ENCODE data around the gene WWP2.
A peak's percentile ranks its signal among the peaks of the same experiment; 100 is the strongest.
"Not testable (repeated sequence)": the region's sequence is repeated elsewhere in the genome, so short reads cannot be mapped to it uniquely, and the experiment has no call there.

The WWP2 gene

DNA sequence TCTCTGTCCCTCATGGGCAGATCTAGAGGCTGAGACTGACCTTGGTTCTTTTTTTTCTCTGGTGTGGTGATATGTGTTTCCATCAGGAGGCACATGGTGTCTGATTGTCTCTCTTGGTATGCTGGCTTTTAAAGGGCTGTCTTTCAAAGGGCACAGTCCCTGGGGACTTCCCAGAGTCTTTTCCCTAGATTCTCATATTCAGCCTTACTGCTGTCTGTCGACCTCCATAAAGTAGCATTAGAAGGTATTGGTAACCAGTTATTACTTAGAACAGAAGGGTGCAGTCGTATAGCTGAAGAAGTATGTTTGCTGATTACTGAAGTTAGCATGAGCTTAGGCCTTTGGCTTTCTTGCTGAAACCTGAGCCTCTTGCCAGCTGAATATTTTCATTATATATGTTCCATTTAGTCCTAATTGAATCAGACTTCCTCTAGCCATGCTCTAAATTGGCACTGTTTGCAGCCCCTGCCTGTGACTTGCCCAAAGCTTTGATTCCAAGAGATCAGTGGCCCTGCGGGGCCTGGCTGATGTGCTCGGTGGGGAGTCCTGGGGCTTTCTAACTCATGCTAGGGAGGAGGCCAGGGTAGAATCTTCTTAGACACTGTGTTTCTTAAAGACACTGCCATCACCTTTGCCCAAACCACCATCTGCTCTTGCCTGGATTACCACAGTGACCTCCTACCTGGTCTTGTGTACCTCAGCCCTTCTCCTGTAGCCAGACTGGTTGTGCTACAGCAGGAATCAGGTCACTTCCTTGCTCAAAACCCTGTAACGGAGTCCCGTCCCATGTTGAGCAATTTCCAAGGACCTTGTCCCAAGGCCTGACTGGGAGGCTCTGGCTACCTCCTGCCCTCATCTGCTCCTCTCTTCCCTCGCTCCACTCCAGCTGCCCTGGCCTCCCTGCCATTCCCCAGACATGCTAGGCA is 71.5 kb downstream of the WWP2 start:
- DNase-seq, result no peak

DNA sequence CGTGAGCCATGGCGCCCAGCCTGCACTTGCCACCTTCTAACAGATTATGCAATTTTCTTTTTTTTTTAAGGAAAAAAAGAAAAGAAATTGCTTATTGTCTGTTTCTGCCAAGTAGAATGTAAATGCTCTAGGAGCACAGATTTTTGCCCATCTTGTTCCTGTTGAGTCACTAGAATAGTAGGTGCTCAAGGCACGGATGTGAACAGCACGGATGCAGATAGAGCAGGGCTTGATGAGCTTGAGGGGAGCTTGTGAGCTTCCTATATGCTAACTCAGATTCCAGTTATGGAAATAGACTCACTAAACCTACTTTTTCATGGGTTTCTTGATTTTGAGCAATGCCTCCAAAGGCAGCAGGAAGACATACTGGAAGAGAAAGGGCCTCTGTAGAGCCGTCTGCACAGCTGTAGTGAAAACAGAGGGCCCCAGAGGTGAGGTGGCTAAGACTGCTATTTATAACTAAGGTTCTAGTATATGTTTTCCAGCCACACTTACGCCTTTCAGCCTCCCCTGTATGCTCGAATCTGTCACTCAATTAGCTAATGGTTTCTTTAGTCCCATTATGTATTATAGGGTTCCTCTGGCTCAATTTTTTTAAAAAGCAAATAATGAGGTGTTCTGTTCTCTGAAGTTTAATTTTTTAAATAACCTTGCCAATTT is 72.8 kb downstream of the WWP2 start:
- DNase-seq, result no peak

DNA sequence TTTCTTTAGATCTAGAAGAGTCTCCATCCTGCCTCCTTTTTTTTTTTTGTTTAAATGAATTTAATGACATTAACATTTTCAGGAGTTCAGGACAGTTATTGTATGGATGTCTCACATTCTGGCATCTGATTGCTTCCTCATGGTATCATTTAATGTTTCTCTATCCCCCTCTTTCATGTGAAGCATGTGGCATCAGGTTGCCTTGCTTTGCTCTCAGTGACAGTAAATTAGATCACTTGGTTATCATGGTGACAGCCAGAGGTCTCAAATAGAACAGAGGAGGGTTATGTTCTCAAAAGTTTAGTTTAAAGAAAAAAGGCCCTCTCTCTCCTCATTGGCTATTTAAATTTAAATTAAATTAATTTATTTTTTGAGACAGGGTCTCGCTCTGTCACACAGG is 74.1 kb downstream of the WWP2 start:
- no peak for DNase-seq

DNA sequence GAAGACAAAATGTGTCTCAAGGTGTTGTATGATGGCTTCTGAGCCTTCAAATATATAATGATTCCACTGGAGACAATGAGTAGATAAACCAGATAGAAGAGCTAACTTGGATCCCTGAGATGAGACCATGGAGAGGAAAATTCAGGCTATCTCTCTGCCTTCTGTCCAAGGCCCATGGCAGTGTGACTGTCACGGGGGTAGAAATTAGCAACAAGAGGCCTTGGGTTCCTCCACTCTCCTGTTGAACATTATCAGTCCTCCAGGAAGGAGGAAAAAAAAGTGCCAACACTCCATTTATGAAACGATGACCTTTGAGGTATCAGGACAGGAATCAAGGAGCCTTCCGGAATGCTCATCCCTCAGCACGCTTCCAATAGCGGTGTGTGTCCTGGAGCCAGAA is 75.2 kb downstream of the WWP2 start:
- no peak for DNase-seq

DNA sequence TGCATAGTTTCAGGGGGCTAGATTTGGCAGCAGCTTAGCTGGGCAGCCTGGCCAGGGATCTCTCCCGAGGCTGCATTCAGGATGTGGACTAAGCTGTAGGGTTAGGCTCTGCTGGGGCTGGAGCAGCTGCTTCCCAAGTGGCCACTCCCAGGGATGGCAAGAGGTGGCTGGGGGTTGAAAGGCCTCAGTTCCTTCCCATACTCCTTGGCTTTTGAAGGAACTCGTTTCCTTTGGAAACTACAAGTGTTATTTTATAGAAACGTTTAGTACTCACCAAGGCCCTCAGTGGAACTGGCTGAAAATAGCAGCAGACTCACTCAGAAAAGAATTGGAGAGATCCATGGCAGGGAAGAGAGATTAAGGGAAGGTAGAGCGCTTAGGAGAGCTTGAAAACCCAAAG is 76.4 kb downstream of the WWP2 start:
- DNase-seq, result no peak

DNA sequence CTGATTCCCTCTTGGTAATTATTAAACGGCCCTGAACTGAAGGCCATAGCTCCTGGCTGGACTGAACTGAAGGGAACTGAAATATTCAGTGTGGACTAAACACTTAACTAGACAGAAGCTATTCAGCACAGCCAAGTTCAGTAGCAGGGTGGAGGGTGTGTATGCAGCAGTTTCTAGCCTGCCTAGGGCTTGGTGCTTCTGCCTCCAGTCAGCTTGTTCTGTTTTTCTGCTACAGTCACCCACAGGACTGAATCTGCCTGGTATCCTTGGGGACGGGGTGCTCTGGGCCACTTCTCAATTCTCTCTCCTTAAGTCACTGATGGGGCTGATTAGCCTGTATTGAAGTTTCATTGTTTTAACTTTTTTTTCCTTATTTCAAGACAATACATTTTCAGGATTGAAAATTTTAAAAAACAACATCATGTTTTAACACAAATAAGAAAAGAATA is 77.1 kb downstream of the WWP2 start:
- DNase-seq, result no peak

DNA sequence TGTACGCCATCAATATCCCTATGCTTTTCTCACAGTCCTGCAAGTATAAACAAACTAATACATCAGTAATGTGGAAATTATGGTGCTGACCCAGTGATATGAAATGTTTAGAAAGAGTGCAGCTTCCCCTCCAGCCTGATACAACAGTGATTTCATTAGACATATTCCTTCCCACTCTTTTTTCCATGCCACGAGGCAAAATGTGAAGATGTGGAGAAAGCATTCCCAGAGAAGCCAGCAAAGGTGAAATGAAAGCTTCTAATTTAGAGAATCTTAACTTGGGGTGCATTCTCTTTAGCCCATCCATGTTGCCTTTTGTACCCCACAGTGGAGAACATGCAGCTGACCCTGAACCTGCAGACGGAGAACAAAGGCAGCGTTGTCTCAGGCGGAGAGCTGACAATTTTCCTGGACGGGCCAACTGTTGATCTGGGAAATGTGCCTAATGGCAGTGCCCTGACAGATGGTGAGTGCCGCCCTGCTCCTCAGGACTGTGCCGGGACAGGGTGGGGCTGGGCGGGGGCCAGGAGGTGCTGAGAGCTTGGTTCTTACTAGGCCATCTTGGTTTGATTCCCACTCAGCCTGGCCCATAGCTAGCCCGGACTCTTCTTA is 77.8 kb downstream of the WWP2 start:
- no peak for DNase-seq

DNA sequence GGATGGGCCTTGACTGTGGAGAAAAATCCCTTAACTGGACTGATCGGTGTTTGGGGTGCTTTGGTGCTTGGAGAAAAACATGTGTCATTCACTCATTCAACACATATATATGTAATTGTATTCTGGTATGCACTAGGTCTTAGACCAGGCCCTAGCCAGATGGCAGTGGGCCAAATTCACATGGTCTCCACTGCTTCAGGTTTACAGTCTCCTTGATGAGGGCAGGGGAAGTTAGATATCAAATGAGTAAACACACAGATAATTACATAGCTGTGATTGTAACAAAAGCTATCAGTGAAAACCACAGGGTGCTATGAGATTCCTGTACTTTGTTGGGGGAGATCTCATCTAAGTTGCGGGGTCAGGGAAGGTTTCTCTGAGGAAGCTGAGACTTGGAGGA is 78.8 kb downstream of the WWP2 start:
- no peak for DNase-seq

DNA sequence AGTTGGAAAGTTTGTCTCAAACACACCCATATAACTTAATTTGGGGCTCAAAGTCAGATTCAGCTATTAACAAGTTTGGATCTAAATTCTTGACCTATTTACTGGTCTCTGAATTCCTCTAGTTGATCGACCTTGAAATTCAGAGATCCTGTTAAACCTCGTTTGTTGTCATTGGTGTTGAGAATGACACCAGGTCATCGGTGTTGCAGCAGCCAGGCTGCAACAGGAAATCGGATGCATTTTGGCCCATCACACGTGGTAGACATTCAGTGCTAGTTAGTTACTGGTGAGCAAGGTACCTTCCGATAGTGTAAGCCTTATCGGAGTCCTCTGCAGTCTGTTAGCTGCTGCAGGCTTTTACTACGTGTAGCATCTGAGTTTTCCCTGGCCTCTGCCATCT is 82.3 kb downstream of the WWP2 start:
- DNase-seq, result no peak

DNA sequence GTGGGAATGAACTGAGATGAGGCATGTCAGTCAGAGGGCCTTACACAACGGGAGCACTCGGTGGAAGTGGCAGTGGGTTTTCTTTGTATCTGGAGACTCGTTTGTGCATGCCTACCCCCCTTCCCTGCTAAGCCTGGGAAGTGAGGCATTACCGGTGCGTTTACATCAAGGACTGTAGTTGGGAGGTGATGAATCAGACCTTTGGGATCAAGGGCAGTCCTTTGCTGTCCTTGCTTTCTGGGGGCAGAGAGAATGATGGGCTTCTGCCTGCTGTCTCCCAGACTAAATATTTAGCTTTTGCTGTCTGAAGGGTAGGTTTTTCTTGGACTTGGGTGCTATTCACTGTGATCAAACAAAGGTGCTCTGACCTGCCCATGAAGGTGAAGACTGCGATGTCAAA is 83.0 kb downstream of the WWP2 start:
- DNase-seq, result no peak

DNA sequence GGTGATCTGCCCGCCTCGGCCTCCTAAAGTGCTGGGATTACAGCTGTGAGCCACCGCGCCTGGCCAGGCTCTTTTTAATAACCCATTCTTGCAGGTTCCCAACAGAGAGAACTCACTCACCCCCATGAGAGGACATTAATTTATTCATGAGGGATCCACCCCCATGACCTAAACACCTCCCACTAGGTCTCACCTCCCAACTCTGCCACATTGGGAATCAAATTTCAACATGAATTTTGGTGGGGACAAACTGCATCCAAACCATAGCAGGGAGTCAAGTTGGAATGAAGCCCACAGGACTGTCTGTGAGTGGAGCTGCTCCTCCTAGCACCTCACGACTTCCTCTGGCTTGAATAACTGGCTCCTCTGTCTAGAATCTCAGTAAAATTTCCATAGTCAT is 85.5 kb downstream of the WWP2 start:
- no peak for DNase-seq

DNA sequence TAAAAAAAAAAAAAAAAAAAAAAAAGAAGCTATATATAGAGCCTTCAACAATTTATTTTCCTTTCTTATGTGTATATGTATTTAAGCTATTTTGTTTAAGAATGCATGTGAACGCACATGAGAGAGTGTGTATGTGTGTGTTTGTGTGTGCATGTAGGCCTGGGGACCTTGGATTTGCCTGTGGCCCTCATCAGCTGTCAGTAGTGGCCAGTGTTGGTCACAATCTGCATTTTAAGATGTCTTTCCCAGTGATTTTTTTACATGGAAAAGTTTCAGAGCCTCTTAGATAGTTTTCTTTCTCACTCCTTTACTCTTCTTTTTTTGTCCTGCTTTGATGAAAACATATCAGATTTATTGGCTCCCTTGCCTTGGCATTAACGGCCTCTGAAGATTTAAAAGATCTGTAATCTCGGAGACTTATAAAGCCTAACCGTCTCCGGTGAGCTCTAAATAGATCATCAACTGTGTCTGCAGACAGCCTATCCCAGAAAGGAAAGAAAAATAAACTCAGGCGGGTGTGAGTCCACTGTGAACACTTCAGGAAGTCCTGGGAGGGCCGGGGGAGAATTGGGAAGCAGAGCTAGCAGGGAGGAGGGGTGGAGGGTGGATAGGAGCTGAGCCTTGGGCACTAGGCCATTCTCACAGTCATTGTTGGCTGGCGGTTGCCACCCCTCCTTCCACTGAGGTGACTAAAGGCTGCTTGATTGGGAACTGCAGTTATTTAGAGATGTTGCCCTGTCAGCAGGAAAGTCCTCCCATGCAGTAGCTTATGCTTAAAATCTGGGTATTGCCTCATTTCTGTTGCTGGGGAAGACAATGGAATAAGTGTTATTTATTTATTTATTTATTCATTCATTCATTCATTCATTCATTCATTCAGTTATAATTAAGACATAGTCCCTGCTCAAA is 86.8 kb downstream of the WWP2 start:
- DNase-seq, result no peak

DNA sequence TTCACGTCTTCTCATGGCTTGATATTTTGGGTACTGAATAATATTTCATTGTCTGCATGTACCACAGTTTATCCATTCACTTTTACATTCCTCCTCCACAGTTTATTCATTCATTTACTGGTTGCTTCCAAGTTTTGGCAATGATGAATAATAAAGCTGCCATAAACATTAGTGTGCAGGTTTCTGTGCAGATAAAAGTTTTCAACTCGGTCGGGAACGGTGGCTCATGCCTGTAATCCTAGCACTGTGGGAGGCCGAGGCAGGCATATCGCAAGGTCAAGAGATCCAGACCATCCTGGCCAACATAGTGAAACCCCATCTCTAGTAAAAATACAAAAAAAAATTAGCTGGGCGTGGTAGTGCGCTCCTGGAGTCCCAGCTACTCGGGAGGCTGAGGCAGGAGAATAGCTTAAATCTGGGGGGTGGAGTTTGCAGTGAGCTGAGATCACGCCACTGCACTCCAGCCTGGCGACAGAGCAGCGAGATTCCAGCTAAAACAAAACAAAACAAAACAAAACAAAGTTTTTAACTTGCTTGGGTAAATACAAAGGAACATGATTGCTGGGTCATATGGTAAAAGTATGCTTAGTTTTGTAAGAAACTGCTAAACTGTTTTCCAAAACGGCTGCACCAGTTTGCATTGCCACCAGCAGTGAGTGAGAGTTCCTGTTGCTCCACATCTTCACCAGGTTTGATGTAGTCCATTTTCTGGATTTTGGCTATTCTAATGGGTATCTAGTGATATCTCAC is 89.5 kb downstream of the WWP2 start:
- DNase-seq, result no peak

DNA sequence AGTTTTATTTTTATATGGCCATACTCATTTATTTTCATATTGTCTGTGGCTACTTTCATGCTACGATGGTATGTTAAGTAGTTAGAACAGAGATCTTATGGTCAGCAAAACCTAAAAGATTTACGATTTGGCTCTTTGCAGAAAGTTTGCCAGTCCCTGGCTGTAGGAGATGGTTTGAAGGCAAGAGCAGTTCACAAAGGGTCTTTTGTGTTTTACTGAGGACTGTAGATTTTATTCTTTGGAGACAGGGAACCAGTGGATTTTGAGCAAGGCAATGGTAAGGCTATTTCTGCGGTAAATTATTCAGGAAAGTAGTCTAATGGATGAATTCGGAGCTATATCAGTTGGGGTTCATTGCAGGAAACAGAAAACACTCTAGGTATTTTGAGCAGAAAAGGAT is 90.7 kb downstream of the WWP2 start:
- DNase-seq, result no peak

DNA sequence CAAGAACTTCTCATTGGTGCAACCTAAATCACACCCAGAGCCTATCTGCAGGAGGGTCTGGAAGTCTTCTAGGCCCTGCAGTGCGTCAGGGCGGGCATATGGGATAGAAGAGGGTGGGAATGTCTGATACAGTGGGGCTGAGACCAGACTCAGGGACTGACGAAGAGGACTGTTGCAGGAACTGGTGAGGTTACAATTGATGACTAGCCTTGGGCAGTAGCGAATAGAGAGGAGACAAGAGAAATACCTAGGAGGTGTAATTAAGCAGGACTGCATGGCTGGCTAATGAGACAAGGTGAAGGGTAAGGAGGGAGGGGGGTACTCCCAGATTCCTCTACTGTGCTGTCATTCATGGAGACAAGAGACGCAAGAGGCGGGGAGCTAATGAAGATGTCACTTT is 91.3 kb downstream of the WWP2 start:
- DNase-seq, result no peak

DNA sequence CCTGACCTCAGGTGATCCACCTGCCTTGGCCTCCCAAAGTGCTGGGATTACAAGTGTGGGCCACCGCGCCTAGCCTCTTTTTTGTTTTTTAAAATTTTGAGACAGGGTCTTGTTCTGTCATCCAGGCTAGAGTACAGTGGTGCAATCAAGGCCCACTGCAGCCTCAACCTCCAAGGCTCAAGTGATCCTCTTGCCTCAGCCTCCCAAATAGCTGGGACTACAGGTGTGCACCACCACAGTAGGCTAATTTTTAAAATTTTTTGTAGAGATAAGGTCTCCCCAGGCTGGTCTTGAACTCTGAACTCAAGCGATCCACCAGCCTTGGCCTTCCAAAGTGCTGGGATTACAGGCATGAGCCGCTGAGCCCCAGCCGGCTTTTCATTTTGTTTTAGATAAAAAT is 92.6 kb downstream of the WWP2 start:
- DNase-seq, result not testable (repeated sequence)

DNA sequence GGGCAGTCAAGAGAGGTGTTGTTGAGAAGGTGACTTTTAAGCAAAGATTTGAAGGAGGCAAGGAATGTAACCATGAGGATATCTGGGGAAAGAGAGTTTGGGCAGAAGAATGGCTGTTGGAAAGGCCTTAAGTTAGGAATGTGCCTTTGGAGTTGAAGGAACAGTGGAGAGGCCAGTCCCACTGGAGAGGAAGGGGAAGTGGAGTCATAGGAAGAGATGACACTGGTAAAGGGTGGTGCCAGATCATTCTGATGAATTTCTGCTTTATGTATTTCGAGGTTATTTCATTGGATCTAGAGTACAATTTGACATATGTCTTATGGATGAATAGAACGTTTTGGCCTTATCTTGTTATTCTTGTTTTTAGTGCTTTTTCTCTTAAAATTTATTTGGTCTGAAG is 93.5 kb downstream of the WWP2 start:
- DNase-seq, result no peak

DNA sequence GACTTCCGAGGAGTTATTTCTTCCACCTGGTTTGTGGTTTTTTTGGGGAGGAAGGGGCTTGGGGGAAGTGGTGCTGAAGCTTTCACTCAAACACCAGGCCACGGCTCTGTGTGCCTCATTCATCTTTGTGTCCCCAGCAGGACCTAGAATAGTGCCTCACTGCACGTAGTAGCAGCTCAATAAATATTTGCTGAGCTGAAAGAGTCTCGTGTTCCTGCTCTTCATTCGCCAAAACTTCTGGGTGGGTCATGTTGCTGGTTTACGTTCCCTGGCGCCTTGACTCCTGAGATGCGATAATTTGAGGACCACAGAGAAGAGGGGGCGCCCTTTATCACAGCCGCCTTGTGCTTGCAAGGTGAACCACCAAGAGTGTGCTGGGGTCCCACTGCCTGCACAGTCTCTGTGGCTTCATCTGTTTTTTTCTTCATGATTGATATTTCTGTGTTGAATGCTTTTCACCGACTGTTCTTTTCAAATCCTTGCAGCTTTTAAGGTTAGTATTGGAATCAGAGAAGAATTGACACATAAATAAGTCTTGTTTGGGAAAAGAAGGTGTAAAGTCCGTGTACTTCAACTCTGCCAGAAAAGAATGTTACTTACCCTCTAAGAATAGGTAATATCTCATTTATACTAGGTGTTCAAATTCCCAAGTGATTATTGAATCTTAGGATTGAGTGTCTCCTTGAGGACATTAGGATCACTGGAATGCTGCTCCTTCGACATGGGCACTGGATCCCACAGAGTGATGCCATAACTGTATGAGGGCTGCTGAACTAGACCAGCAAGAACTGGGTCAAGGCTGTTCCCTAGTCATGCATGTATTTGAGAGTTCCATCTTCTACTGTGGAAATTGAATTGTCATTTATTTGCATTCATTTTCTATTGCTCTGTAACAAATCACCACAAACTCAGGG is 96.3 kb downstream of the WWP2 start:
- DNase-seq, result no peak

DNA sequence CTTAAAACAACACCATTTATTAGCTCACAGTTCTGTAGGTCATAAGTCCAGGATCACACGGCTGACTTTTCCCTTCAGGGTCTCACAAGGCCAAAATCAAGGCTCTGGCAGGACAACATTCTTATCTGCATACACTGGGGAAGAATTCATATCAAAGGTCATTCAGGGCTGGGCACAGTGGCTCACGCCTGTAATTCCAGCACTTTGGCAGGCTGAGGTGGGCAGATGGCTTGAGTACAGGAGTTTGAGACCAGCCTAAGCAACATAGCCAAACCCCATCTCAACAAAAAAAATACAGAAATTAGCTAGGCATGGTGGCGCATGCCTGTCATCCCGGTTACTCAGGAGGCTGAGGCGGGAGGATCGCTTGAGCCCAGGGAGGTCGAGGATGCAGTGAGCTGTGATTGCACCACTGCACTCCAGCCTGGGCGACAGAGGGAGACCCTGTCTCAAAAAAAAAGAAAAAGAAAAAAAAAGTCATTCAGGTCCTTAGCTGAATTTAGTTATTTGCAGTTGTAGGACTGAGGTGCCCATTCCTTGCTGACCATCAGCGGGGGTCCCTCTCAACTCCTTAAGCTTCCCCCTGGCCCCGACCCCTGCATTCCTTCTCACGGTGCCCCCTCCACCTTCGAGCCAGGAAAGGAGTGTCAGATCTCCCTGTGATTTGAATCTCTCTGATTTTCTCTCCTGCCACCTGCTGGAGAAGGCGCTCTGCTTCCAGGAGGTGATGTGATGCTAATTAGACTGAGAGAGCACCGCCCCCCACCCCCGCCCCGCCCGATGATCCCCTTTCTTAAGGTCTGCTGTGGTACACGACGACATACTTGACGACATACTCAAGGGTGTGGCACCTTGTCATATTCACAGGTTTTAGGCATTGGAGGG is 97.2 kb downstream of the WWP2 start:
- DNase-seq, result peak; percentile 11

All from NCI-H146 (cell line).